SH-SY5Y (cell line): Measurements from ENCODE around the gene LLGL1.

ENCODE experiments used
- GATA2 ChIP-seq: IDR thresholded peaks from 2 replicates; pipeline ENCODE4 v1.6.1; 2011; ENCODE audit warnings: mild to moderate bottlenecking, low read depth, low read length
- GATA3 ChIP-seq: IDR thresholded peaks from 2 replicates; pipeline ENCODE4 v1.6.1; 2011; ENCODE audit warnings: low read depth, mild to moderate bottlenecking, low read length, moderate library complexity

DNA sequence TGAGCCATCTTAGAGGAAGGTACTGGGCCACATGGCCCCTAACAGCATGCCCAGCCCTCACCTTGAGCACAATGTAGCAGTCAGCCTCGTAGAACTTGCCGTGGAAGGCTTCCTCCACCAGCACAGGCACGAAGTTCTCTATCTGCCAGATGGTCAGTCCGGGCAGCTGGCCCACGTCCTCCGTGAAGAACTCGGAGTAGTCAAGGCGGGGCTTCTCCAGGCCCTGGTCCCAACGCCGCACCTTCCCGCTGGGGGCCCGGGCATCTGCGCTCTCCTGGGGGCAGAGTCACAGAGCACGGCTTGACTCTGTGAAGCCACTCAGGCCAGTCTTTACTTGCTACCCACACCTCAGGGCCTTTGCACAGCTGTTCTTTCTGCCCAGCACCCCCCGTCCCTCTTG is 25.8 kb downstream of the LLGL1 start:
- TF ChIP-seq GATA3 = no peak
- TF ChIP-seq GATA2 = no peak
